HepG2 (cell line): ENCODE data around the gene ARL3. TPM values are rescaled to one million over a fixed set of nuclear protein-coding genes. Genes with fewer than 3 reads are reported as not detected.

Experiments
- AFF4 ChIP-seq: sonication (generic); formaldehyde crosslinking; IDR thresholded peaks from 2 replicates; pipeline ENCODE4 v1.4.0; 2020; ENCODE audit warnings: missing genetic modification reagents
- AHR ChIP-seq: IDR thresholded peaks from 2 replicates; pipeline ENCODE4 v1.6.1; 2018; ENCODE audit warnings: missing genetic modification reagents, missing compliant biosample characterization
- ATF5 ChIP-seq: sonication (generic); formaldehyde crosslinking; IDR thresholded peaks from 2 replicates; pipeline ENCODE4 v1.4.0; 2020; ENCODE audit warnings: mild to moderate bottlenecking, low read depth, missing genetic modification reagents
- FIP1L1 ChIP-seq: fragments of 200-400 bp; formaldehyde crosslinking; IDR thresholded peaks from 2 replicates; pipeline ENCODE4 v1.6.1; 2018; ENCODE audit warnings: low read depth, mild to moderate bottlenecking, low read length, moderate library complexity, borderline replicate concordance; ENCODE audit not compliant: insufficient read depth
- FOXO1 ChIP-seq: sonication (generic); formaldehyde crosslinking; IDR thresholded peaks from 2 replicates; pipeline ENCODE4 v1.4.0; 2020; ENCODE audit warnings: missing genetic modification reagents
- MIXL1 ChIP-seq: IDR thresholded peaks from 2 replicates; pipeline ENCODE4 v1.6.1; 2016
- PCBP1 ChIP-seq: fragments of 200-400 bp; formaldehyde crosslinking; IDR thresholded peaks from 2 replicates; pipeline ENCODE4 v1.6.1; 2017; ENCODE audit warnings: mild to moderate bottlenecking, low read depth, low read length, borderline replicate concordance
- RXRA ChIP-seq: sonication (generic); formaldehyde crosslinking; IDR thresholded peaks from 2 replicates; pipeline ENCODE4 v1.5.1; 2020; ENCODE audit warnings: missing genetic modification reagents
- SP2 ChIP-seq: sonication (generic); formaldehyde crosslinking; IDR thresholded peaks from 2 replicates; pipeline ENCODE4 v1.5.1; 2020; ENCODE audit warnings: mild to moderate bottlenecking, missing genetic modification reagents
- THRA ChIP-seq: sonication (generic); formaldehyde crosslinking; IDR thresholded peaks from 2 replicates; pipeline ENCODE4 v1.4.0; 2020; ENCODE audit warnings: missing genetic modification reagents, borderline replicate concordance
- ZBTB26 ChIP-seq: IDR thresholded peaks from 2 replicates; pipeline ENCODE4 v1.6.1; 2016; ENCODE audit warnings: missing compliant biosample characterization, missing genetic modification reagents, borderline replicate concordance
- ZNF101 ChIP-seq: sonication (generic); formaldehyde crosslinking; IDR thresholded peaks from 2 replicates; pipeline ENCODE4 v1.4.0; 2020; ENCODE audit warnings: mild to moderate bottlenecking, low read depth, missing genetic modification reagents, borderline replicate concordance
- ZNF280D ChIP-seq: sonication (generic); formaldehyde crosslinking; IDR thresholded peaks from 2 replicates; pipeline ENCODE4 v1.5.1; 2020; ENCODE audit warnings: mild to moderate bottlenecking, missing genetic modification reagents
- ZSCAN30 ChIP-seq: sonication (generic); formaldehyde crosslinking; IDR thresholded peaks from 2 replicates; pipeline ENCODE4 v1.5.0; 2020; ENCODE audit warnings: mild to moderate bottlenecking, missing genetic modification reagents
- polyA plus RNA-seq, 8 experiments: library from polyadenylated mRNA; depleted of rRNA in 3 of 8; stranded (reverse) in 7 of 8; unstranded in 1 of 8; fragments of >200 nt; fragmentation: Illumina TruSeq in 4 of 8; extraction: Trizol in 4 of 8; gene quantifications; 2 replicates each; pipeline versions ENCODE4 v1.2.1 to v1.2.3, GENCODE V29; 2011 to 2016; ENCODE audit warnings: low read depth in 4 of 8, missing spikeins in 1 of 8, mixed read lengths in 1 of 8; ENCODE audit not compliant: insufficient read depth in 1 of 8
- total RNA-seq, 5 experiments: library from RNA; depleted of rRNA; stranded (reverse); fragments of >200 nt; fragmentation: Illumina TruSeq; extraction: Trizol; gene quantifications; 2 replicates each; pipeline ENCODE4 v1.2.3, GENCODE V29; 2016; ENCODE audit warnings: low read depth in 1 of 5

ARL3 gene
- total and polyA plus RNA-seq, 2 of the 13 experiments (the other 11 are each of a cell fraction or from before 2014, with no cell fraction given), result 5.2 to 6.6 TPM

GRCh38 chr10:102660888-102661657 is 53.1 kb downstream of the ARL3 start (continued):
- TF ChIP-seq ZBTB26 (CRISPR knock-in tag) (no peak), FIP1L1 (peak; percentile 83; the same call in 1 of the 2 replicates), FOXO1 (CRISPR knock-in tag) (no peak), PCBP1 (peak; percentile 90; the same call in 1 of the 2 replicates), ZSCAN30 (no peak), THRA (peak; percentile 30; the same call in 1 of the 2 replicates), ZNF101 (CRISPR knock-in tag) (no peak), RXRA (CRISPR knock-in tag) (peak; percentile 72), ATF5 (CRISPR knock-in tag) (no peak), AHR (CRISPR knock-in tag) (no peak), SP2 (CRISPR knock-in tag) (no peak), AFF4 (CRISPR knock-in tag) (no peak), ZNF280D (CRISPR knock-in tag) (no peak), MIXL1 (CRISPR knock-in tag) (no peak)
